ENCODE data around the gene UBTD1. TPM values are rescaled to one million over a fixed set of nuclear protein-coding genes. Genes with fewer than 3 reads are reported as not detected.
A peak's percentile ranks its signal among the peaks of the same experiment; 100 is the strongest.

Gene UBTD1
- total and polyA plus RNA-seq, 3 donors from 2014 or later = 74.1 to 143 (median 111) TPM

DNA sequence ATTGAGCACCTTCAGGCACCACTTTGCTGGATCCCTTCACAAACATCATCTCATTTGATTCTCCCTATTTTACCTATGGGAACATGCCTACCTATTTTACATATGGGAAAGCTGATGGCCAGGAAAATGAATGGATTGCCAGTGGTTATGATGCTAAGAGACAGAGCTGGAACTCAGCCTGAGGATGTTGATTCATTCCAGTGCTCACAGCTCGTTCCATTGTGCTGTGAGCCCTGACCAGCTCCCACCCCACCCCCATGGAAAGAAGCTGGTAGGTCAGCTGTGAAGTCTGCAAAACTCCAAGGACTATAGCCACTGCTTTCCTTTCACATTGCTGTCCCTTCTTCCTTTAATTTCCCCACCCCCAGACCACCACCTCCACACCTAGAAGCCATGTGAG lies 9.6 kb downstream of the UBTD1 start:
- no peaks in the 10 kb centered on the region for H3K9me3 ChIP-seq
- intact Hi-C loops (cut with DNase I; ENCODE audit: low total_unique reads) = no loop called here
- no peak for DNase-seq

DNA sequence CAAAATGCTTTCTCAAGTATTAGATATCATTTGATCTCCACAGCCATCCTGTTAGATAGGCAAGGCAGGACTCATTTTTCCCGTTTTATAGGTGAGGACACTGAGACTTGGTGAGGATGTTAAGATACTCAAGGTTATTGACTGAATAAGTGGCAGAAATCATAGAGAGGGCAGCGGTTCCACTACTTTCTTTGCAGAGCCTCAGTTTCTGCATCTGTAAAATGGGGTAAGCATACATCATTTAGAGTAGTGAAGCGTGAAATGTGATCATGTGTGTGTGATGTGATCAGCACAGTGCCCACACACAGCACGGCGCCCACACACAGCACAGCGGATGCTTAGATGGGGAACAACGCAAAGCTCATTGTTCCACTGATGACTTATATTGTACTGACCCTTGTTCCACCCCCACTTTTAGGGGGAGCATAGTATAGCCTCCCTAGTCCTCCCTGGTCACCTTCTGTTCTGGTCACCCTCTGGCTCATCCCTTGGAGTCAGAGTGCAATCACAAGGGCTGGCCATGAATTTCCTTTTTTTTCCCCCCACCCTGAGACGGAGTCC lies 10.5 kb downstream of the UBTD1 start:
- DNase-seq = no peak
- Histone ChIP-seq H3K36me3 (ENCODE audit: low read depth, missing control alignments) (no peaks in the 10 kb centered on the region), H3K4me1 (peaks cover 31% of the 10 kb centered on the region), H3K27ac (no peak overlapping the region), H3K4me3 (no peak overlapping the region), H3K27me3 (no peaks in the 10 kb centered on the region), H3K9me3 (no peaks in the 10 kb centered on the region)
- 76 to 94% methylated on average over 8 of the region's 8 CpGs for WGBS, 2 donors
- TF ChIP-seq, protein P1, sequence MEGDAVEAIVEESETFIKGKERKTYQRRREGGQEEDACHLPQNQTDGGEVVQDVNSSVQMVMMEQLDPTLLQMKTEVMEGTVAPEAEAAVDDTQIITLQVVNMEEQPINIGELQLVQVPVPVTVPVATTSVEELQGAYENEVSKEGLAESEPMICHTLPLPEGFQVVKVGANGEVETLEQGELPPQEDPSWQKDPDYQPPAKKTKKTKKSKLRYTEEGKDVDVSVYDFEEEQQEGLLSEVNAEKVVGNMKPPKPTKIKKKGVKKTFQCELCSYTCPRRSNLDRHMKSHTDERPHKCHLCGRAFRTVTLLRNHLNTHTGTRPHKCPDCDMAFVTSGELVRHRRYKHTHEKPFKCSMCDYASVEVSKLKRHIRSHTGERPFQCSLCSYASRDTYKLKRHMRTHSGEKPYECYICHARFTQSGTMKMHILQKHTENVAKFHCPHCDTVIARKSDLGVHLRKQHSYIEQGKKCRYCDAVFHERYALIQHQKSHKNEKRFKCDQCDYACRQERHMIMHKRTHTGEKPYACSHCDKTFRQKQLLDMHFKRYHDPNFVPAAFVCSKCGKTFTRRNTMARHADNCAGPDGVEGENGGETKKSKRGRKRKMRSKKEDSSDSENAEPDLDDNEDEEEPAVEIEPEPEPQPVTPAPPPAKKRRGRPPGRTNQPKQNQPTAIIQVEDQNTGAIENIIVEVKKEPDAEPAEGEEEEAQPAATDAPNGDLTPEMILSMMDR (IDR thresholded peaks at IDR 0.05) = no peak
- TF ChIP-seq POLR2A (IDR thresholded peaks at IDR 0.05) = no peak
- intact Hi-C loops (cut with DNase I; ENCODE audit: low total_unique reads) = no loop called here

More for the DNA sequence above, 9.6 kb downstream of the UBTD1 start:
- Histone ChIP-seq H3K27ac (no peak overlapping the region), H3K4me3 (no peak overlapping the region), H3K4me1 (peaks cover 30% of the 10 kb centered on the region), H3K27me3 (no peaks in the 10 kb centered on the region), H3K36me3 (ENCODE audit: low read depth, missing control alignments) (no peaks in the 10 kb centered on the region)
- WGBS, 2 donors = 36 to 43% methylated on average over 1 of the region's 1 CpG
- TF ChIP-seq, protein P1 (IDR thresholded peaks at IDR 0.05) = no peak
- TF ChIP-seq POLR2A (IDR thresholded peaks at IDR 0.05) = no peak

DNA sequence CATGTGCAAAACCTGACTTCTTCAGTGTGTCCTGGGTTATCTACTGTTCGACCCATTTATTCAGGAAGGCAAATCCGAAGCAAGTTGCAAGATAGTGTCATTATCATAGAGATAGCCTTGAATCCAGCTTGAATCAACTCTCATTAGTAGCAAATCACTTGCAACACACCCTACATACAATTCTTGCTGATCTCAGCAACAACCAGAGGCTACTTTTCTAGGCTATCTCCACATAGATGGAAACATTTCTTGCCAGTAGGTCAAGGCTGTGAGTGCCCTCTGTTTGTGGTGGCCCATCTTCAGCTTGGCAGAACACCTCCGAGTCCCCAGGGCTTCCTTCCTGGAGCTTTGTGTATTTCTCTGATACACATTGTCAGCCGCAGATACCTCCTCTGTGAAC lies 12.0 kb downstream of the UBTD1 start:
- peak; percentile 87 for DNase-seq
- H3K9me3 ChIP-seq = no peaks in the 10 kb centered on the region
- H3K27me3 ChIP-seq = no peaks in the 10 kb centered on the region
- no peak overlapping the region for H3K4me3 ChIP-seq
- H3K27ac ChIP-seq = peak overlapping the region in 1 of 2 donors; percentile 27
- intact Hi-C loops (cut with DNase I; ENCODE audit: low total_unique reads) = no loop called here
- TF ChIP-seq, protein P1 (IDR thresholded peaks at IDR 0.05) = no peak
- peaks cover 36% of the 10 kb centered on the region for H3K4me1 ChIP-seq
- H3K36me3 ChIP-seq (ENCODE audit: low read depth, missing control alignments) = no peaks in the 10 kb centered on the region
- WGBS, 2 donors = 53 to 54% methylated on average over 4 of the region's 4 CpGs

DNA sequence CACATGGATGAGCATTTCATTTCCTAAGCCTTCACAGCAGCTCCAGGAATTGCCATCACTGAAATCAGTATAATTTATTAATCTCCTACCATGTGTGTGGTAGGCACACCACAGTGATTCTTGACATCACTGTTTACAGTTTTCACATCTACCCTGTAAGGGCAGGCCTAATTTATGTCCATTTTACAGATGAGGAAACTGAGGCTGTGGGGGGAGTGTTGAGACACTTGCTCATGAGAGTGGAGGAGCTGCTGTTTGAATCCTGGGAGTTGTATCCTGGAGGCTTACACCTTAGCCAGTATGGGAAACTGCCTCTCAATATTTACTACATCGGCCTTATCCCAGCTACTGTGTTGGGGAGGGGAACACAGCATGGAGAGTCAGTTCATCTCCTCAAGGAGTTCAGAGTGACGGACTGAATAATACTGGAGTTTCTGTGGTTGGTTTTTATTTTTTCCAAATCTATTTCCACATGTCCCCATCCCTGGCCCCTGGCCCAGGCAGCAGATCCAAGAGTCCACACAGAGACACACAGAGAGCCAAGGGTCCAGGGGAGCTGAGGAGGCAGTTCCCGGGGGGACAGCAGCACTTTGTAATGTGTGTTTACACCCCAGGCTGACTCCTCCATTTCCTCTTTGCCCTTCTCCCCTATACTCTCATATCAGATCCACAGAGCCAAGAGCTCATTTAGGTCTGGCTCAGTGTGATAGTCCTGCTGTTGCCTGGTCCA lies 13.2 kb downstream of the UBTD1 start:
- 25 to 51% methylated on average over 3 of the region's 3 CpGs for WGBS, 2 donors
- DNase-seq = no peak
- no peaks in the 10 kb centered on the region for H3K27me3 ChIP-seq
- peaks cover 36% of the 10 kb centered on the region for H3K4me1 ChIP-seq
- H3K9me3 ChIP-seq = no peaks in the 10 kb centered on the region
- no peaks in the 10 kb centered on the region for H3K36me3 ChIP-seq (ENCODE audit: low read depth, missing control alignments)
- peak overlapping the region in 1 of 2 donors; percentile 11 for H3K27ac ChIP-seq
- intact Hi-C loops (cut with DNase I; ENCODE audit: low total_unique reads) = no loop called here
- H3K4me3 ChIP-seq = no peak overlapping the region
- TF ChIP-seq, protein P1 (IDR thresholded peaks at IDR 0.05) = no peak

DNA sequence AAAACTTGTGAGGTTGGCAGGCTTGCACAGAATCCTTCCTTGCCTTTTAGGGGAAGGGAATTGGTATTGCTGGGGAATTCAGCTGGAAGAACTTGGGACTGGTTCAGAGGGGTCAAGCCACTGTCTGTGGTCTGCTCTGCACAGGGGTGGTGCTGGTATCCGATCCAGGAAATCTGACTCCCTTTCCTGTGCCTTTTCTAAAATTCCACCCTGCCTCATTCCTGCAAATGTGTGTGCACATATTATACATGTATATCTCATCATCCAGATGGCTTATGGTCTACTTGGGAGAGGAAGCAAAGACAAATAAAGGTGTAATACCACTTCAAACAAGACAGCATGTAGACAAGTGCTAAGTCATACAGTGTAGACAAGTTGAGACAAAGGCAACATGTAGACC lies 14.3 kb downstream of the UBTD1 start:
- peaks cover 45% of the 10 kb centered on the region for H3K4me1 ChIP-seq
- H3K4me3 ChIP-seq = no peak overlapping the region
- H3K27me3 ChIP-seq = no peaks in the 10 kb centered on the region
- no peak for DNase-seq
- intact Hi-C loops (cut with DNase I; ENCODE audit: low total_unique reads) = no loop called here
- 73 to 77% methylated on average over 1 of the region's 1 CpG for WGBS, 2 donors
- H3K27ac ChIP-seq = no peak overlapping the region
- no peak for TF ChIP-seq POLR2A (IDR thresholded peaks at IDR 0.05)
- TF ChIP-seq, protein P1 (IDR thresholded peaks at IDR 0.05) = no peak
- no peaks in the 10 kb centered on the region for H3K36me3 ChIP-seq (ENCODE audit: low read depth, missing control alignments)
- no peaks in the 10 kb centered on the region for H3K9me3 ChIP-seq
